CD4-positive, alpha-beta T cell treated with Interleukin-10 for 1 hour (primary cell): ENCODE data around the gene ARHGEF2.
A peak's percentile ranks its signal among the peaks of the same experiment; 100 is the strongest.

Source experiments
- DNase-seq: peaks from one replicate; pipeline ENCODE4 v3.0.0-alpha.2; 2020

The ARHGEF2 gene

GRCh38 chr1:155978325-155978972, at the start of gene ARHGEF2:
Gene ARHGEF2 (minus strand): TSS chr1:155978547. CDS start chr1:155978427, 120 bp downstream.
- DNase-seq, result peak; percentile 78

- no peak for DNase-seq
Measured at GRCh38 chr1:156026588-156026987, 48.2 kb upstream of the ARHGEF2 start.

DNA sequence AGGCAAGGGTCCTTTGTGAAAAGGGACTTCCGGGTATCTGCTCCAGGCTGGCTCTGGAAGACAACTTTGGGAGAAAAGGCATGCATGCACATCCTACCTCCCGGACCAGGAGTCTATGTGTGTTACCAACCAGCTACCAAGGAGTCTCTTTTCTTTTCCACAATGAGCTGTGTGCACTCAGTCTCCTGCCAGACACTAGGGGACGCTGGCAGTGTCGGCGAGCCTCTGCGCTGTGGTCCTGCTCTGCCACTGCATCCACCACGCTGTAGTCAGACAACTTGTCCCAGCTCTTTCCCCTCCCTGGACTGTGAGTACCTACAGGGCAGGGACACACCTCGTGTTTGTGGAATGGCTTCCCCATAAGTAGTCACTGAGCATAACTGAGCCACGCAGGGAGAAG, 47.5 kb upstream of the ARHGEF2 start:
- DNase-seq, result peak; percentile 42

DNA sequence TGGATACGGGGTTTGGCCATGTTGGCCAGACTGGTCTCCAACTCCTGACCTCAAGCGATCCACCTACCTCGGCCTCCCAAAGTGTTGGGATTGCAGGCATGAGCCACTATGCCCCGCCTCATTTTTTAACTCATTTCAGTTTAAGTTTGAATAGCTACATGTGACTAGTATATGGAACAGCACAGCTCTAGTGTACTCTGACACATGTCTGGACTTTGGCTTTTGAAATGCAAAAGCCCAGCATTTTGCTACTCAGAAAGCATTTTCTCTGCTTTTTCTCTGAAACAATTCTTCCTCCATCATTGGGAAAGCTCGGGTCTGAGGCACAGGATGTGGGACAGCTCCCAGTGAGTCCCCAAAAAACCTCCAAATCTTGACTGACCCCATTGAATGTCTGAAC, 46.5 kb upstream of the ARHGEF2 start:
- no peak for DNase-seq

- no peak for DNase-seq
Measured at GRCh38 chr1:156021954-156022353, 43.6 kb upstream of the ARHGEF2 start.

- no peak for DNase-seq
Measured at GRCh38 chr1:156021093-156021428, 42.7 kb upstream of the ARHGEF2 start.

DNA sequence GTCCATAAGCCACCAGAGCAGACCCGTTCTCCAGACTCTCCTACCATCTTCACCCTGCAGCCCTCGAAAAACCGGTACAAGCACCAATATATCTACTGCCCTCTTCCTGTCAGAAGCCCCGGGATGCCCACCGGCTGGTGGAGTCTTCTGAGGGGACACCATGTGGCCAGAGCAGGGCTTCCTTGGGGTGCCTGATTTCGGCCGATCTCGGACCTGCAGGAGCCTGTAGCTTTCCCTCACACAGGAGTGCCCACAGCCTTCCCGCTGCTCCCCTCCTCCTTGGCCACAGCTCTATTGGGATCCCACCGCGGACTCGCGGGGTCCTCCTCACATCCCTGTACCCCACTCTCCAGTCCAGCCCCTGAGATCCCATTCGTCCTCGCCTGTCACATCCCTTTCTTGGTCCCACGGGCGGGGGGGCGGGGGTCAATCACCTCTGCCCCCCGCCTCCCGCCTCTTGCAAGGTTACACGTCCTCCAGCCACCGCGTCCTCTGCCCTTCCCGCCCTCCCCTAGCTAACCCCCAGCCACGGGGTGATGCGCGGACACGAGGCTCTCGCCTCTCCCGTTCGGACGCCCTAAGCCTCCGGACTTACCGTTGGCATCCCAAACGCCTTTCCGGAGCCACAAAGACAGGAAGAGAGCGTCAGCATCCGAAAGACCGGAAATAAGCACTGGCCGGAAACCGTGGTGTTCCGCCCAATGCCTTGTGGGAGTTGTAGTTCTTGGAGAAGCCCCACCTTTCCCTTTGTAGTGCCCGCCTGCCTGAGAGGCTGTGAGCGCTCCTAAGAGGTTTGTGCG, 42.1 kb upstream of the ARHGEF2 start, which contains the start of gene SSR2:
Gene SSR2, minus strand, starts transcription at position 659 of the 800 bp plus-strand sequence. CDS start 784 bp downstream, outside the sequence.
- DNase-seq, result peak; percentile 90

- DNase-seq, result no peak
Measured at GRCh38 chr1:156019946-156020292, 41.6 kb upstream of the ARHGEF2 start.

GRCh38 chr1:156014829-156015228, 36.5 kb upstream of the ARHGEF2 start:
- DNase-seq, result no peak

DNA sequence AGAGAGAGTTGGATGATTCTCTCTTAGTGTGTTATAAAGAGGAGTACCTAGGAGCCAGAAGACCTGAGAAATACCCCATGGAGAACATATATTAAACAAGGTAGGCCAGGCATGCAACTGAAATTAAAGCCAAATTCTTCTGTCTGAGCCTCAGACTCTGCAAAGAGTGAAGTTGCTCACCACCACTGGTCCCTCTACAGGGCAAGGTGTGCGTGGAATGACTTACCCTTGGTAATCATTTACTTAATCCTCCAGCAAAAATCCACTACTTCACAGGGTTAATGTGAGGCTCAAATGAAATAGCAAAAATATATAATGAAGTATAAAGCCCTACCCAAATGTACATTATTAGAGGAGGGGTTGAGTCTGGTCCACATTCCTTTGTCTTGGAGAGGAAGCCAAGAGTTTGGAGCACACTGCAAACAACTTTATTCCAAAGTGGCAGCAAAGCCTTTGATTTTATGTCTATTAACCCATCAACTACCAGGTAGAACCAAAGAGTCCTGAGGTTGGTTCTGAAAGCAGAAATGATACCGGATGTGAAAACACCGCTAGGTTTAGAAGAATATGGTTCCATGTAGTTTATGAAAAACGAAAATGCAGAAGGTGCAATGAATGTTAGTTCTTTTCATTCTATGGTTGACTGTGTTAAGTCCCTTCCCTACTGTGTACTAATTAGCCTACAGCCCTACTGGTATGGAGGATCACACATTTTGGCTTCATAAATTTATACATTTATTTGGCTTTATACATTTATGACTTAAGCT, 33.9 kb upstream of the ARHGEF2 start:
- DNase-seq, result no peak

GRCh38 chr1:156009404-156009803, 31.1 kb upstream of the ARHGEF2 start:
- no peak for DNase-seq

DNA sequence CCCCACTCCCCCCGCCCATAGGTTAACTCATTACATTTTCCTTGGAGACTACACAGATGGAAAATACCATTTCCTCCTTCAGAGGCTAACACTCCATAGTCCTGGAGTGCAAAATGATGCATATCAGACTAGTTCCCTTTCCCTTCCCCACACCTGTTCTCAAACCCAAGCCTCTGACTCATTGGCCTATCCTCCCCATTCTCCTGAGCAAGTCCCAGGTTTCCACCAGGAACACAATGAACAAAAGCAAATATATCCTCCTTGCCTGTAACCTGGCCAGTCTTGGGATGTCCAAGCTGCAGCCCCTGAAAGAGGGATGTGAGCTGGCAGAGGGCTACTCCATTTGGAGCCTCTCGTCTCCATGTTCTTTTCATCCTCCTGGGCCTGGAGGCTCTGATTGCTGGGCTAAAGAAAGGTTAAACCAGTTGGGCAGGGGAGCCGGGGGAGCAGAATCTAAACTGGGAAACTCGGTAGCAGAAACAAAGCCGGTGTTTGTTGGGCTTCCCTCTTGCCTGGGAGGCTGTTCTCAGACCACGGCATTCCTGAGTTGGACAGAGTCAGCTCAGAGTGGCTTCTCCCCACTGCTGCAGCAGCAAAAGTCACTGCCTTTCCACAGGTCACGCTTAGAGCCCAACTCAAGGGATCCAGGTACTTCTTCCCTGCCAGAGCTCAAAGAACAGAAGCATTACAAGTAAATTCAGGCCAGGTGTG, 28.5 kb upstream of the ARHGEF2 start:
- no peak for DNase-seq

DNA sequence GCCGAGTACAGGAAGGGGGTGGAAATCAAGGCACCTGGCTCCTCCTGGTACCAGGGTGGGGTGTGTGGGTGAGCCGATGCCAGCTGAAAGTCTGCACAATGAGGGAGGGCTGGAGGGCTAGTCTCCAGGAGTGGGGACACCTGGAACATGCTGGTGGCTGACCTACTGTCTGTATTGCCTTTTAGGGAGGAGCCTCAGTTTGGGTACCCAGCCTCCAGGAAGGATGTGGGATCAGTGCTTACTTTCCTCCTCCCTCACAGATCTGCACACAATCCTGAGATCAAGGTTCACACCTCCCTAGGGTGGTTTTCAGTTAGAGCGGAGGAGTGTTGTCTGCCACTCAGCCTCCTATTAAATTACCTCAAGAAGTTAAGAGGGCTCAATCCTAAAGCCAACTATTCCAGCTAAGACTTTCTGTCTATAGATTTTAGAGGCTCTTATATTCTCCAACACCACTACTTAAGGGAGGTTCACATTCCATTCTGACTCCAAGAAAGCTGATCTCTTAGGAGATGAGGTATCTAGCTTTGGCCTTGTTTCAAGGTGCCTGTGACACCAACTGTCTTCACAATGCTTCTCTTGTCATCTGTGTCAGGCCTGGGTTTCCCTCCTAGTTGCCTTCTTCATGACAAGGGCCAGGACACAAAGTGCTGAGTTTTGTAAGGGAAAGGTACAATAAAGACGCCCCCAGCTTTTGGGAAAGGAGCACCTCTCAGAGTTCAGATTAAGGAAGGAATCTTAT, 26.7 kb upstream of the ARHGEF2 start:
- DNase-seq, result peak; percentile 55

DNA sequence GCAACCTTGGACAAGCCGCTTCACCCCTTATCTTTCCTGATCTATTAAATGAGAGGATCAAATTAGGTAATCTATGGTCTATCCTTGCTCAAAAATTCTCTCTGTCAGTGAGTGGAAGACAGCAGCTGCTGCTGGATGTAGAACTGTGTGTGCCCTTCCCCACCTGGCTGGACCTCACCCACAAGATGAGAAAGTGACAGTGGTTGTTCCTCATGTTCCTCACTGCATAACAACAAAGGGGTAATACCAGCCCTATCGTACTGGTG, 25.5 kb upstream of the ARHGEF2 start:
- DNase-seq, result no peak

DNA sequence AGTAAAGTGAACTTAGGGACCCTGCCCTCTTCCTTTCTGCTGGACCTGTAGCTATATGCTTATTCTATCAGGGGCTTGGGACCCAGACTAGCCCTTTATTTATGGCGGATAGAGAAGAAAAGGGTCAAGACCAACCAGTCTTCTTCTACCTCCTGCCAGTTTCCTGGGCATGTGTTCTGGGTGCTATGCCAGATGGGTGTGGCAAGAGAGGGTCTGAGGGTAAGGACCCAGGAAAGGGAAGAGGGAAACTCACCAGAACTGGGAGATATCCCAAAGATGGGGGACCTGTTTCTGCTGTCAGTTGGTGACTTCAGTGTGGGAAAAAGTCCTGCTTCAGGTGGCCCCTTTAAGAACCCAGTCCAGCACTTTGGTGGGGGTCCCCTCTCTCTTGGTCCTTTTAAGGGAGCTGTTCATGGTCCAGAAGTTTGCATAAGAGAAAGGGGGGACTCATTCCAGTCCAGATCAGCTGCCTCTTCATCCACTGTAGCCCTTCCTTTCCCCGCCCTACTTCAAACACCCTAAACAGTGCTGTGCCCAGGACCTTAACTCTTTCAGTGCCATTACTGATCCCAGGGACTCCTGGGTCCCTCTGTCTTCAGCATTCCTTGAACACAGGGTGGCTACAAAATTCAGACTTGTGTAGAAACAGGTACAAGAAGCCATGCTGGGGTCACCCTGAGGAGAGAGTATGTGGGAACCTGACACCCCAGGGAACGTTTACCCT, 24.0 kb upstream of the ARHGEF2 start:
- DNase-seq, result no peak

- no peak for DNase-seq
Measured at GRCh38 chr1:156001662-156002171, 23.4 kb upstream of the ARHGEF2 start.

- DNase-seq, result no peak
Measured at GRCh38 chr1:156001021-156001661, 22.8 kb upstream of the ARHGEF2 start.

DNA sequence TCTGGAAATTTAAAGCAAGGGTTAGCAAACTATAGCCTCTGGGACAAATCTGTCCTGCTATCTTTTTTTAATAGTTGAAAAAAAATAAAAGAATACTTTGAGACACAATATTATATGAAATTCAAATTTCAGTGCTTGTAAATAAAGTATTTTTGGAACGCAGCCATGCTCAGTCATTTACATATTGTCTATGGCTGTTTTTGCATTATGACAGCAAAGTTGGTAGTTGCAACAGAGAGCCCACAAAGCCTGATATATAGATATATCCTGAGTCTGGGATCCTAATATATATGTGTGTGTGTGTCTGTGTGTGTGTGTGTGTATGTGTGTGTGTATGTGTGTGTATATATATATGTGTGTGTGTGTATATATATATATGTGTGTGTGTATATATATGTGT, 21.6 kb upstream of the ARHGEF2 start:
- no peak for DNase-seq

DNA sequence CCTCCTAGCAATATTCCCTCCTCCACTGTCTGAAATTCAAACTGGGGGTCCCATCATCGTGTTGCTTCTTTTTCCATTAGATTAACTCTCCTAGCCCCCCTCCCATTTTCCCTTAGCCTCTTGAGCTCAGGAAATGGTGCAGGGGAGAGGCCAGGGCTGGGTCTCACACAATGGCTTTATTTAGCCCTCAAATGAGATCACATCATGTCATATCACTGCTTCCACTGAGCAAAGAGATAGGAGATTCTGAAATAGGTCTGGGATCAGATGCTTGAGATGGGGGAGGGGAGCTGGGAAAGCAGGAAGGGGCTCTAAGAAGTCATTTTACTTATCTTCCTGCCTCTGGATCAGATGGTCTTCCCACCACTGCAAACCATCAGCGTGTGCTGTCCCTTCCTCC, 17.8 kb upstream of the ARHGEF2 start:
- no peak for DNase-seq

DNA sequence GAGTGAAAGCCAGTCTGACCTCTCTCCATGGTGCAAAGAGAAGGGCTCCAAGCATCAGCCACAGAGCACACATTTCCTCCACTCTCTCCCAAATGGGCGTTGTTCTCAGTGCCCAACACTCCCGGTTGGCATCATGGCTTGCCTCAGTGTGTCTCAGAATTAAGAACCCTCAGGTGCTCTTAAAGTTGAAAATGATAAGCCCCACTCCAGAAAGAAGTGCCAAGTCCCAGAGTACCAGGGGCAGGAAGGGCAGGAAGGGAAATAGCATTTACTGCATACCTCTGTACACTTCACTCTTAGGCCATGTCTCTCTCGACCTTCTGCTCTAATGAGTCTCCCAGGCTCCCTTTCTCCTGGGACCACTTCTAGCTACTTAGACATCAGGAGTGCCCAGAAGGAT, 15.2 kb upstream of the ARHGEF2 start:
- DNase-seq, result no peak

DNA sequence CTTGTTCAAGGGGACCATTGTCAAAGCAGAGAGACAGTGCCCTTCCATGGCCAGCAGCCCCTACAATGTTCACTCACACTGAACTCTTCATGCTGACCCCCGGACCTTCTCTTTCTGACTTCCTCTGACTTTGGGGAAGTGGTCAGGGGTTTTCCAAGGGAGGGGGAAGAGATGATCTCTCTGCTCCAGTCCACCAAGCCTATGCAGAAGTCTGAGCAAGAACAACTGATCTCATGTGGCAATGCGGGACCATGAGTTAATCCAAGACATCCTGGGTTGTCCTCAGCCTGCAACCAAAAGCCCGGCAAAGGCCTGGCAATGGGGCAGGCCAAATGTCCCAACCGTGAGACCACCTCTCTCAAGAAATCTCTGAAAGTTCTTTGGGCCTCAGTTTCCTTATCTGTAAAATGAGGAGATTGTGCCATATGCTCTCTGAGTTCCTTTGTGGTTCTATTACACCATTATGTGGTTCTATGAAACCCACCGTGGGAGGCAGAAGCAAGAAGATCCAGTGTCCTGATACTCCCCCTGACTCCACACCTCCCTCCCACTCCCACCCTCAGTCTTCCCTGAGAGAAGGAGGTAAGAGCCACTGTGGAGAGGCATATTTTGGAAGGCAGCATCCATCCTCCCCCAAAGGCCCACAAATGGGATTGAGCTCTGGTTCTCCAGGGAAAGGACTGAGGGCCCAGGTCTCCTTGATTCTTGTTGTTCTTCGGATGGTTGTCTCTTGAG, 11.8 kb upstream of the ARHGEF2 start:
- no peak for DNase-seq
